ENCODE results near the gene RNMT.
"Not testable (repeated sequence)": the region's sequence is repeated elsewhere in the genome, so short reads cannot be mapped to it uniquely, and the experiment has no call there.

- TF ChIP-seq, protein P1, sequence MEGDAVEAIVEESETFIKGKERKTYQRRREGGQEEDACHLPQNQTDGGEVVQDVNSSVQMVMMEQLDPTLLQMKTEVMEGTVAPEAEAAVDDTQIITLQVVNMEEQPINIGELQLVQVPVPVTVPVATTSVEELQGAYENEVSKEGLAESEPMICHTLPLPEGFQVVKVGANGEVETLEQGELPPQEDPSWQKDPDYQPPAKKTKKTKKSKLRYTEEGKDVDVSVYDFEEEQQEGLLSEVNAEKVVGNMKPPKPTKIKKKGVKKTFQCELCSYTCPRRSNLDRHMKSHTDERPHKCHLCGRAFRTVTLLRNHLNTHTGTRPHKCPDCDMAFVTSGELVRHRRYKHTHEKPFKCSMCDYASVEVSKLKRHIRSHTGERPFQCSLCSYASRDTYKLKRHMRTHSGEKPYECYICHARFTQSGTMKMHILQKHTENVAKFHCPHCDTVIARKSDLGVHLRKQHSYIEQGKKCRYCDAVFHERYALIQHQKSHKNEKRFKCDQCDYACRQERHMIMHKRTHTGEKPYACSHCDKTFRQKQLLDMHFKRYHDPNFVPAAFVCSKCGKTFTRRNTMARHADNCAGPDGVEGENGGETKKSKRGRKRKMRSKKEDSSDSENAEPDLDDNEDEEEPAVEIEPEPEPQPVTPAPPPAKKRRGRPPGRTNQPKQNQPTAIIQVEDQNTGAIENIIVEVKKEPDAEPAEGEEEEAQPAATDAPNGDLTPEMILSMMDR (IDR thresholded peaks at IDR 0.05; ENCODE audit: low read depth, low read length): not testable (repeated sequence)
- TF ChIP-seq EZH2phosphoT487 (IDR thresholded peaks at IDR 0.05; ENCODE audit: low read depth): not testable (repeated sequence)
These were observed 31.1 kb upstream of the RNMT start for GRCh38 chr18:13695337-13695736.
